OCI-M1 (cell line): ENCODE data around the gene PARN.

Experiments used
- DNase-seq: peaks from one replicate; lab custom pipeline; 2025; lab: John Stamatoyannopoulos, UW

Gene PARN

GRCh38 chr16:14529010-14529669 is 100.9 kb downstream of the PARN start:
- DNase-seq: peak; percentile 91

- no peak for DNase-seq
These were observed 101.8 kb downstream of the PARN start for GRCh38 chr16:14528306-14528705.

GRCh38 chr16:14527411-14528044 is 102.5 kb downstream of the PARN start:
- peak; percentile 66 for DNase-seq

GRCh38 chr16:14525596-14525995 is 104.5 kb downstream of the PARN start:
- no peak for DNase-seq

GRCh38 chr16:14524979-14525378 is 105.1 kb downstream of the PARN start:
- no peak for DNase-seq

- DNase-seq: no peak
These were observed 106.4 kb downstream of the PARN start for GRCh38 chr16:14523632-14524031.

GRCh38 chr16:14522671-14523070 is 107.4 kb downstream of the PARN start:
- no peak for DNase-seq

- DNase-seq: no peak
These were observed 109.3 kb downstream of the PARN start for GRCh38 chr16:14520753-14521152.

GRCh38 chr16:14514967-14515366 is 115.1 kb downstream of the PARN start:
- no peak for DNase-seq

- no peak for DNase-seq
These were observed 116.5 kb downstream of the PARN start for GRCh38 chr16:14513389-14514107.

GRCh38 chr16:14511800-14512135 is 118.3 kb downstream of the PARN start:
- no peak for DNase-seq

- no peak for DNase-seq
These were observed 118.9 kb downstream of the PARN start for GRCh38 chr16:14510939-14511799.

- DNase-seq: no peak
These were observed 119.5 kb downstream of the PARN start for GRCh38 chr16:14510581-14510938.

- DNase-seq: no peak
These were observed 120.4 kb downstream of the PARN start for GRCh38 chr16:14509675-14510132.

- DNase-seq: peak; percentile 53
These were observed 121.0 kb downstream of the PARN start for GRCh38 chr16:14509055-14509454.

GRCh38 chr16:14505846-14506245 is 124.2 kb downstream of the PARN start:
- no peak for DNase-seq

GRCh38 chr16:14502932-14503741 is 126.9 kb downstream of the PARN start:
- DNase-seq: peak; percentile 60

- DNase-seq: peak; percentile 35
These were observed 127.7 kb downstream of the PARN start for GRCh38 chr16:14502256-14502875.

- peak; percentile 79 for DNase-seq
These were observed 128.5 kb downstream of the PARN start for GRCh38 chr16:14501331-14502255.

- DNase-seq: no peak
These were observed 129.3 kb downstream of the PARN start for GRCh38 chr16:14500791-14501190.
